HTERT RPE-1 (cell line): ENCODE measurements around the gene POU3F3.

Source experiments
- in situ Hi-C: fragments of 300-500 bp; cut with MboI; formaldehyde crosslinking; loops from 4 replicates; pipeline ENCODE4 v1.14.3; 2020; ENCODE audit warnings: low sequenced_read_pairs

POU3F3 gene

DNA sequence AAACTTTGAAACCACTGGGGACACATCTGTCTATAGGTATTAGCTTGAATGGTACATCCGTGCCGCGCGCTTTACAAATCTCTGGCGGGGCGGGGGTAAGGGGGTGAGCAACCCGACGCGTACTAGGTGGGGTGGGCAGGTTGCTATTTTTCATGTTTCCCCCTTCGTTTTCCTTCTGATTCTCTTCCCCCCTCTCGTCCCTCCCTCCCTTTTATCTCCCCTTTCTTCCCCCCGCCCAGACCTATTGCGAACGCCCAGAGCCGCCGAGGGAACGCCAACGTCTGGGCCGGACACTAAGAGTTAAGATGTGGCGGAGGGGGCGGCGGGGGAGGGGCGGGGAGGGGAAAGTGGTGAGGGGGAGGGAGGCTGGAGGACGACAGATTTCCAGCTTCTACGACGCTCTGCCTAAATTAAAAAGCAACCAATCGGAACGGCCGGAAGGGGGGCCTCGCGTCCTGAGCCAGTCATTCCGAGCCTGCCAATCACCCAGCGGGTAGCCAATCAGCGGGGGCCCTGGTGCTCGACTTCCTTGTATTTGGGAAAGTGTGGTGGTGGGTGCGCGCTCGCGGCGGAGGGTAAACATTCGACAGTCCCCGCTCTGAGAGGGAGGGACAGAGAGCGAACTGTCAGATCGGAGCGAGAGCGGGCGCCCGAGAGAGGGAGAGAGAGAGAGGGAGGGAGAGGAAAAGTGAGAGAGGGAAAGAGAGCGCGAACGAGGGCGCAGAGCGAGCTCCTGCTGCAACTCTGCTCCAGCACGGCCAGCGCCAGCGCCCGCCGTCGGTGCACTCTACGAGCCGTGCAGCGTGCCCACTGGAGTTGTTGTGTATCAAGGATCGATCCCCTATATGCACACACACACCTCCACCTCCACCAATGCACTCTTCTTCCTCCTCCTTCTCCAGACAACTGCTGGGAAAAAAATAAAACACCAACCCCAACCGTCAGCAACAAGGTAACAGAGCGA, at the start of gene POU3F3:
POU3F3 (plus strand) TSS at position 582 of the 964 bp plus-strand sequence. CDS start 1,396 bp downstream, outside the sequence.
- in situ Hi-C loops: no loop called here

DNA sequence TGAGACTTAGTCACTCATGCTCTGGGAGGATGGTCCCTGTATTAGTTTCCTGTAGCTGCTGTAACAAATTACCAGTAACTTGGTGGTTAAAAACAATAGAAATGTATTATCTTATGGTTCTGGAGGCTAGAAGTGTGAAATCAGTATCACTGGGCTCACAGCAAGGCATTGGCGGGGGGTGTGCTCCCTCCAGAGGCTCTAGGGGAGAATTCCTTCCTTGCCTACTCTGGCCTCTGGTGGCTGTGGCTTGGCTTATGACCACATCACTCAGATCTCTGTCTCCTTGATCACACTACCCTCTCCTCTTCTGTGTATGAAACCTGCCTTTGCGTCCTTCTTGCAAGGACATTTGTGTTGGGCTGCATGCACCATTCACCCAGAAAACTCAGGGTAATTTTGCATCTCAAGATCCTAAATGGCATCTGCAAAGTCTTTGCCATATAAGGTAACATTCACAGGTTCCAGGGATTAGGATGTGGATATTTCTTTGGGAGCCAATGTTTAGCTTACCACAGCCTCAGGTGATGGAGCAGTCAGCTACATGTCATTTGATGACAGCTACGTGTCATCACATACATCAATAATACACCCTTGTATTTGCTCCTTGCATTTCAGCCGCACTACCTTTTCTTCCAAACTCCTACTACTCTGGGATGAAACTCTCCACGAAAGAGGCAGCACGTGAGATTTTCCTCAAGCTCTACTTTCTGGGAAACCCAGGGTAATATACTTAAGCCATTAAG, 49.6 kb upstream of the POU3F3 start:
- in situ Hi-C loops: no loop called here

DNA sequence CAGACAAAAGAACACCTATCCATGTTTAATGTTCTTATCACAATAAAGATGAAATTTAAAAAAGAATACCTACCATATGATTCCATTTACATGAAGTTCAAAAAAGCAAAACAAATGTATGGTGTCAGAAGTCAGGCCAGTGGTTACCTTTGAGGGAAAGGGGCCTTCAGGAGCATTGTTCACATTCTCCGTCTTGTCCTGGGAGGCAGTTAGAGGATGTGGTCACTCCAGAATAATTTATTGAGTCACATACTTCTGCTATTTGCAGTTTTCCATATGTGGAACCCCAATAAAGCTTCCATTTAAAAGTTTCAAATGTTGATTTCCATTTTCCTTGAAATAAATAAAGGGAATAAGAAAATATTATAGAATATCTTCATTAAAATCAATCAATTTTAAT, 41.6 kb upstream of the POU3F3 start:
- in situ Hi-C loops: no loop called here

DNA sequence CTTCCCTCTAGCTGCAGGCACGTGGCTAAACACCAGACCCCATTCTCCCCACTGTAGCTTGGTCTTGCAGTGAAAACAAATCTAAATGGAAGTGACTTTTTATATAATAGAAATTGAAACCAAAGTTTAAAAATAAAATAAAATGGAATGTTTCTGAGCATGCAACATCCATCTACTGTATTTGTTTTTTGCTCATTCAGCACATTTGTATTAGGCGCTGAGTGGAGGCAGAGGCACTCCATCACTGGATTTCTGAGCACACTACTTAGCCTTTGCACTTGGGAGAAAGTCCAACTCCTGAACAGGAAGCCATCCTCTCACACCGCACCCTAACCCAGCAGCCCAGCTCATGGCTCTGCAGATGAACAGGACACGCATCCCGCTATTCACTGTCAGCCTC, 37.8 kb upstream of the POU3F3 start:
- in situ Hi-C loops: no loop called here

DNA sequence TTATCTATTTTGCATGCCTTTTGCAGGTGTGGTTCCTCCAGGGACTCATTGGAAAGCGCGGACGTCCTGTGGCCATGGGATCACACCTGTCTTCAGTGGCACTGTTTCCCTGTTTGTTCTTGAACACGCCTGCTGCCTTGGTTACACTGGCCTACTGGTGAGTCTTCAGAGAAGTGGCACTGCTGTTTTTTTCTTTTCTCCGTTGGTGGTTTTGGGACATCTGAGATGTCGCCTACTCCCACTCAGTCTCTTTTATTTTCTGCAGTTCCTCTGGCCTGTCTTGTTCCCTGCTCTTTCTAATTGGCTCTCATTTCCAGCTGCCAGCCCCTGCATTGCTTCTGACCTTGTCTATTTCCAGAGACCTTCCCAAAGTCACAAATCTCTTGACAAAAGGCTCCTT, 35.7 kb upstream of the POU3F3 start:
- in situ Hi-C loops: no loop called here

DNA sequence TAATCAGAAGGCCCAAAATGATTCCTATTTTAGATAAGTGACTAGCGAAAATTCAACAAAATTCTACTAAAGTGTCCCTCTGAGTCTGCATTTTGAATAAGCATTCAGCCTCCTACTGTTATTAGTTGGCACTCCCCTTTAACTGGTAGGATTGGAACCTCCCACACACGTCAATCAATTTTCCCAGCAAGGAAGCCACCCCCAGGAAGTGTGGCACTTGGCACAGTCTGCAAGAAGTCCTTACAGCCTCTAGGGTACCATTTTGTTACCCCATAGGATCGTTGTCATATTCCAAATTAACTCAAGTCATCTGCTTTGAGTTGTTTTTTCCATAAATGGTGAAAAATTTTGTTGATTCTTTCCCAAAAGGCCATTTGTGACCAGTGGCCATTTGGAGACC, 33.8 kb upstream of the POU3F3 start:
- in situ Hi-C loops: no loop called here

DNA sequence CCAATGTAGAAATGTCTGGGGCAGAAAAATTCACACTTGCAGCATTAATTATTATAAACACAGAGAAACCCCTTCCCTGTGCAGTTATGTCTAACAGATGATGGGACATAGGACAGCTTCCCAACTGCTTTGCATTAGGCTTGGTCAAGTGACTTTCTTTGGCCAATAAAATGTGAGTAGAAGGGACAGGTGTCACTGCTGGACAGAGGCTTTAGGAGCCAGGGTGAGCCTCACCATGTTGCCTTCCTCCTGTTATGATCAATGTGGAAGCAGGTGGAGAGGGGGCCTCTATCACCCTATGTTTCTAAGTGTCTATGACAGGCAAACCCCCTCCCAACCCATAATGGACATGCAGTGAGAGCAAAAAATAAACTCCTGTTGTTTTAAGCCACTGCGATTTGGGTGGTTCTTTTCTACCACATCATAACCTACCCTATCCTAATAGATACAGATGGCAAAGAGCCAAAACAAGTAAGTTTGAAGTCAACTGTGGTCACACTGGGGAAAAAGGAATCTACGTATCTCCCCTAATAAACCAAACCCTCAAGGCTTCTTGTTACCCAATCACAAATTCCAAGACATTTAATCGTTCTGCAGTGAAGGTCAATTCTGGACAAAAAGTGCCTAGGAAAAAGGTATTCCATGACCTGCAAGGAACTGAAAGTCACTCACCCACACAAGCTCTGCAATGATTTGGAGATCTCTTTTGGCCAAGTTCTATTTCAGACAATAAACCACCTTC, 28.6 kb upstream of the POU3F3 start:
- in situ Hi-C loops: no loop called here

DNA sequence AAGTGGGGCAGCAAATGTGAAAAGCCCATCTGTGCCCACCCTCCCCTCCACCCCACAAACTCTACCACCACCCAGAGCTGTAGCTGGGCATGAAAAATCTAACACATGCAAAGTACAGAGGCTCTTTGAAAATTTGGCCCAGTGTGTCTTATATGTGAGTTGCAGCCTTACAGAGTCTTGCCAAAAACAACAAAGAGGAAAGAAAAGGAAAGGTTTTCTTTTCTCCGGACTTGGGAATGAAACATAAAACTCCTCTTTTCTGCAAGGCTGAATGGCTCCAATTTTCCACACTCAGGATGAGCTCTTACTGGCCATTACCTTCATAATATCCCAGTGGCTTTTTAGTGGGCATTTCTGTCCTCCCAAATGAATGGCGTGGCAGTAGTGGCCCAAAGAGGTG, 27.9 kb upstream of the POU3F3 start:
- in situ Hi-C loops: no loop called here

DNA sequence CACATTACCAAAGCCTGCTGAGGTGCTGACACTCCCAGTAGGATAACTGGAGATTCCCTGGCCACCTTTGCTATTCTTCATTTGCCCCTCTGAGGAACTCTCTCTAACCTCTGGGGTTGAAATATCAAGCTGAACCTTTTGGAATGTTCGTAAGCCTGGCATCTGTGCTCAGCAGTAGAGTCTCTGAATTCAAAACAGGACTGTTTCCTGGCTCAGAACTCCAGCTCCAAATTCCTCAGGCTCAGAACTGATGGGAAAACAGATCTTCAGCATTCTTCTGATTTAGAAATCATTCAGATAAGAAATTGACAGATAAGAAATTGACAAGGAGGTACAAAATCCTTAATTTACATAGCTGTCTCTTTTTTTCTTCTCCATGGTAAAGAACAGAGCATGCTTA, 22.2 kb upstream of the POU3F3 start:
- in situ Hi-C loops: no loop called here

DNA sequence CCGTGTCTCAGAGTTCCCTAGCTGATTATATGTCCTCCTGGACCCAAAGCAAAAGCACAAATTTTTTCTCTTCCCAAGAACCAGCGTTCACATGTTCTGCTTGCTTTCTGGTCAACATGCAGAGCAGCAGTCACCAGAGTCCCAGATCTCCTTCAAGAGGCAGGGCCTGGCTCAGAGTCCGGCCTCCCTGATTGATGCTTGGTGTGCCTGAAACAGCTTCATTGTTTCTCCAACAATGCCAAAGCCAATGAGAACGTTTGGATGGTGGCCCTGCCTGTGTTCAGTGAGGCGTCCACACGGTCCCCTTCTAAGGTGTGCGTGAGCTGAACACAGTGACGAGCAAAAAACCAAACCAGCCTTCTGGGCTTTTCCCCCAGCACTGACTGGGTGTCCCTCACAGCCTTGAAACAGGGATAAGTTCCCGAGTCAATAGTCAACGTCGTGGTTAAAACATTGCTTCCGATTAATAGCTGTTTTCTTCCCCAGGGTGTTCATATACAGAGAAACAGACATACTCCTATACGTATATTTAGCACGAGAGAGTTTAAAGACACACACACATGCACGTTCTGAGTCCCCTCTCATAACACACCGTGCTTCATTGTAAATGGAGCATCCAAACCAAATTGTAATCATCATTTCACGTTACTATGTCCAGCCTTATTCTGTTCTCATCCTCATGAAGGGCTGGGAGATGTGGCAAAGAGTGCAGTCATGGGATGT, 19.3 kb upstream of the POU3F3 start:
- in situ Hi-C loops: no loop called here

DNA sequence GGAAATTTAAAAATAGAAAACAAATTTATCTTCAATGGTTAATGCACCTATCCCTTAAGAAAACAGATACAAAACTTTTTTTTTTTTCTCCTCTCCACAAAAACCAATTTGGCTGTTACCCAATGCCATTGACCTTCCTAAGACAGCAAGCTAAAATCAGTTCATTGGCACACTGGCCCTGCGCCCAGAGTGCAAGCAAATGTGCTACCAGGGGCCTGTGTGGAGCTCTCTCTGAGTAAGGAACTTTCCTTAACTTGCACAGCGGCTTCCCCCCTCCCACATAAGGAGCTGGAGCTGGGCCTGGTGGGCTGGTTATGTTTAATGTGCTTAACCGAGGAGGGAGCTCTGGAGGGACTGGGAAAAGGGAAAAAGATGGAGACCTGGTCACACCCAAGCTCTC, 17.6 kb upstream of the POU3F3 start:
- in situ Hi-C loops: no loop called here

DNA sequence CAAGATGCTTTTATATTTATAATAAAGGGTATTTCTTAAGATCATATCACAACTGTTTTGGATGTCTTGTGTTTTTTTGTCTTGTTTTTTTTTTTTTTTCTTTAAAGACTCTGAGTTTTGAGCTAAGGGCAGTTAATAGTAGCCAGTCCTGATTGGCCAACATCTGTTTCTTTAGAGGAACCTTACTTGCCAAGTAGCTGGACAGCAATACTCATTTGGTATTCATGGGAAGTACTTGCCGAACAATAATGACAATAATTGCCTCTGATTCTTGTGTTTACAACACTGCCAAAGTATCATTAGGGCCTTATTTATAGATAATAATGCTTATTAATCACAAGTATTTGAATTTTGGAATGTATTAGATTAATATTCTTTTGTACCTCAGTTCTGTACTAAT, 17.1 kb upstream of the POU3F3 start:
- in situ Hi-C loops: no loop called here

DNA sequence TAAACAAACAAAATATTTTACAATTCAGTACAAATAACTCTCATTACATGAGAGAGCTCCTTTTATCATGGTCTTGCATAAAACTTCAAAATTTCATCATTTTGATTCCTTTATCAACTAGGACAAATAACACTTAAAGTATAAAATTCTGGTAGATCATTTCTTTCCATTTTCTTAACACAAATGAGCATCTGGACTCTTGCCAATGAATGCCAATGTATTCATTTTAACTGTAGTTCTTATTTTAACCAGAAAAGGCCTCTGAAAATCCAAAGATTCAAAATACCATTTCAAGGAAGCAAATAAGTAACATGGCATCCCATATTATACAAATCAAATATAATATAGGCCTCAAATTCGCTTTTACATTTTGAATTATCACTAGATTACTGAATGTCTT, 13.8 kb upstream of the POU3F3 start:
- in situ Hi-C loops: no loop called here

DNA sequence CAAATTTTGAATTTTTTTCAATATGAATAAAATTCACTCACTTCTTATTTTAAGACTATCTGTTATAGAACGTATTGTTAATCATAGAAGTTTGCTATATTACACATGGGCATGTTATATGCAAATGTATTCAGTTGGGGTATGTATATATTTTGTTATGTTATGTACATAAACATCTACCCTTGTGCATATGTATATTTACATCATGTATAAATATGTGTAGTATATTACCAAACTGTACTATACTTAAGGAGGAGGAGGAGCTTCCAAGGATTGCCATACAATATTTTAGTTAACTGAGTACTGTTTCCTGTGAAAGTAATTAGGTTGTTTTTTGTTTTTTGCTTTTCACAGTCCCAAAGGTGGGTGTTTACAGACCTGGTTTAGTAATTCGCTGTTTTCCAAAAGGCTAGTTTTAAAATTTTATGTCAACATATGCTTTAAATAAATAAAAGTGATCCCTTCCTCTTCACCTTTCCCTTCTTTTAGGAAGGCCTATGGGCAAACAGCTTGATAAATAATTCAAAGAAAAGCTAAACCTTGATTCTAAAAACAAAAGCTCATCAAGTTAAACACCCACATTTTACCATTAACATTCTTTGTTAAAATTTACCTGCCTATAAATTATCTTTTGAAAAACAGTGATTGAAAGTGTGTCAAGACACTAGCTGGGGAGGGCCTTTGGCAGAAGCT, 12.9 kb upstream of the POU3F3 start:
- in situ Hi-C loops: no loop called here

DNA sequence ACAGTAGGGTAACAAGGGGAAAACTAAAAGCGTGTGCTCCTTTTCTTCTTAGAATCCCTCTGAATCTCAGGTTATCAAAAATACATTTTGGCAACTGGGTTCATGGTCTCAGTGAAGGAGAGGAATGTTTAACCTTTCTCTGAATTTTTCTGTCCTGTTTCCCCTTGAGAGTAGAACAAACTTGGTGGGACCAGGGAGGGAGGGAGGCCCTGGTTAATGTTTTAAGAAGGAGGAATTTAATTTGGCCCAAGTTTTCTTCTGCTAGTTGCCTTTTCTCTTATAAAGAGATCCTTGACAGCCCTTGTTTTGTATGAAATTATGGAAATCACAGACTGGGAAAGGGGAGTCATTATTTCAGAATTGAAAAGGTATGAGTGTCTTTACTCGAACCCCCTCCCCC, 12.2 kb upstream of the POU3F3 start:
- in situ Hi-C loops: no loop called here

DNA sequence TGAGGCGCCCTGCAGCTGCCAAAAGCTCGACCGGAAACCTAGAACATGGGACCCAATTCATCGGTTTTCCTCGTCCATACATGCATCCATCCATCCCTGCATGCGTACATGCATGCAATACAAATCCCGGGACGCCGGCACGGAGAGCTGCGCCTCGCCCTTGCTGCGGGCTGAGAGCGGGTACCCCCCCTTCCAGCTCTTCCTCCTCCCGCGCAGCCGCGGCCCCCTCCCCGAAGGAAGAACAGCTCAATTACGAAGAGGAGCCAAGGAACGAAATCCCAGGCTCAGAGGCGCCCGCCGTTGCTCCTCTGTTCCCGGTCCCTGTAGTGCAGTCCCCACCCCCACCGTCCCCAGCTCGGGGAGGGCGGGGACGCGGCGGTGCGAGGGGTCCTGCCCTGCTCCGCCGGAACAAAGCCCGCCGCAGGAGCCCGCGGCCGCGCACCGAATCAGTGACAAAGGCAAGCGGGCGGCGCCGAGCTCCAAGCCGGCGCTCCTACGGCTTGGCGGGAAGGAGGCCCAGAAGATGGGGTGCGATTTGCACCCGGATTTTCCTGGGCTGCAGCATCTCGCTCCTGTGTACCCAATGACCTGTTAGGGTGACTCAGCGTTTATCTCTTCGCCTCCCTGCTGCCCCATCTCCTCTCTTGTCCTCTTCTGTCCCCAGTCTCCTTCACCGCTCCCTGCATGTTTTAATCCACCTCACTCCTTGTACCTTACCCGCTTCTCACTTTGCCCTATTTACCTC, 8.9 kb upstream of the POU3F3 start:
- in situ Hi-C loops: no loop called here

DNA sequence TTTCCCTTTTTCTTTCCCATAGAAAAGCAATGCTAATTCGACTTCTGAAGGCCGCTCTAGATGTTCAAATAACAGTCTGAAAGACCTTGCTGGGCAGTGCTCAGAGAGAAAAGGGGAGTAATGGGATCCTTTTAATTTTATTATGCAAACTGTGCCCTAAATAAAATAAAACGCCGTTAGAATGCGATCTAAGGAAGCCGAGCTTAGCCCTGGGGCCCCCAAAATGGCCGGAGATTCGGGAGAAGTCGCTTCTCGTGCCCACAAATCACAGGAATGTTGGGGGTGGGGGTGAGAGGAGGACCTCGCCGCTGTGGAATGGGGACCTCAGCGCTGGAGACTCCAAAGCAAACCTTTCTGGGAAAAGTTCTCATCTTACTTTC, 8.4 kb upstream of the POU3F3 start:
- in situ Hi-C loops: no loop called here

DNA sequence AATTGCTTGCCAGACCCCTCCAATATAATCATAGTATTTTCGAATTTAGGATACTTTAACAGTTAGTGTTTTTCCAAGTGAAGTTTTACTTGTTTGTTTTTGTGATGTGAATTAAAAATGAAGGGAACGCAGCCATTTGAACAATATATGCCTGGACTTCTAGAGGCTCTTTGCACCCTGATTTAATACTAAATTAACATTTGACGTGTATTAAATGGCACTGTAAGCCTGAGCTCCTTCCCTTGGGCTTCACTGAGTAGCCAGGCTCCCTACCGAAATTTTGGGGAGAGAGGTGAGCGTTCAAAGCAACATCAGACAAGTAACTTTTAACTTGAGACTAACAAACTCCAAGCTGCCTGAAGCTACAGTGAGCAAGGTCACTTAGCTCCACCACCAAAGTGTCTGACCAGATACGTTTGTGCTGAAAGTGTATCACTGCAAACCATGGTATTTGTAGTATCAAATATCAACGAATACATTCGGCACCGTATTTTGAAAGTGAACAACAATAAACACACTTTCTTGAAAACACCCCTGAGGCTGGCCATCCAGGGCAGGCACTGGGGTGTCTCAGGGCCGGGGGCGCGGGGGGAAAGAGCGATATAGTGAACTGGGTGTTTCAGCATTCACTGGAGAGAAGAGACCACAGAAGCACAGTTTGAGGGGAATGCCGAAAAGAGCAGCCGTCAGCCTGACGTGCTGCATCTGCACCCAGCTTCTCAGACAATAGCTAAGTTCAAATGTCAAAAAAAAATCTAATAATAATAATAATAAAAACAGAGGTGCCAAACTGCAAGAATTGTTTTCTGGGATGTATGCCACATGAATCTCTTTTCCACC, 7.7 kb upstream of the POU3F3 start:
- in situ Hi-C loops: no loop called here
